LNCAP (cell line): ENCODE data around the gene ARHGAP12.

ENCODE experiments used
- TF ChIP-seq, protein P1 (sequence below): fragments of 450-650 bp; IDR thresholded peaks from 2 replicates; pipeline ENCODE4 v1.5.1; 2017; ENCODE audit warnings: mild to moderate bottlenecking

Gene ARHGAP12

DNA sequence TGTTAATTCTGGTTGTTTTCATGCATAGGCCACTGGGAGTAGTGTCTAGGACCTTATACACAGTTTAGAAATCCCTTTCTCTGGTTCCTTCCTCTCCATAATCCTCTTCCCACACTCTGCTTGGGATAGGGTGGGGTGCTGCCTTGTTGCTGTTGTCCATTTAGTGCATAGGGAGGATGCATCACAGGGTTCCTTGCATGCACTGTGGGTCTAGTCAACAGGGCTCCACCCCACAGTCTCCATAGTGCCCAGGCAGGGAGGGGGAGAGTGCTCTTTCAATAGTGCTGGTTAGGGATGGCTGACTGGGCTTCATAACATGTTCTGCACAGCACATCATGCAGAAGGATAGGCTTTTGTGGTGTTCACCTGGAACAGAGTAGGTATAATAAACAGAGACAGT is 81.1 kb downstream of the ARHGAP12 start:
- TF ChIP-seq, protein P1, sequence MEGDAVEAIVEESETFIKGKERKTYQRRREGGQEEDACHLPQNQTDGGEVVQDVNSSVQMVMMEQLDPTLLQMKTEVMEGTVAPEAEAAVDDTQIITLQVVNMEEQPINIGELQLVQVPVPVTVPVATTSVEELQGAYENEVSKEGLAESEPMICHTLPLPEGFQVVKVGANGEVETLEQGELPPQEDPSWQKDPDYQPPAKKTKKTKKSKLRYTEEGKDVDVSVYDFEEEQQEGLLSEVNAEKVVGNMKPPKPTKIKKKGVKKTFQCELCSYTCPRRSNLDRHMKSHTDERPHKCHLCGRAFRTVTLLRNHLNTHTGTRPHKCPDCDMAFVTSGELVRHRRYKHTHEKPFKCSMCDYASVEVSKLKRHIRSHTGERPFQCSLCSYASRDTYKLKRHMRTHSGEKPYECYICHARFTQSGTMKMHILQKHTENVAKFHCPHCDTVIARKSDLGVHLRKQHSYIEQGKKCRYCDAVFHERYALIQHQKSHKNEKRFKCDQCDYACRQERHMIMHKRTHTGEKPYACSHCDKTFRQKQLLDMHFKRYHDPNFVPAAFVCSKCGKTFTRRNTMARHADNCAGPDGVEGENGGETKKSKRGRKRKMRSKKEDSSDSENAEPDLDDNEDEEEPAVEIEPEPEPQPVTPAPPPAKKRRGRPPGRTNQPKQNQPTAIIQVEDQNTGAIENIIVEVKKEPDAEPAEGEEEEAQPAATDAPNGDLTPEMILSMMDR: no peak

DNA sequence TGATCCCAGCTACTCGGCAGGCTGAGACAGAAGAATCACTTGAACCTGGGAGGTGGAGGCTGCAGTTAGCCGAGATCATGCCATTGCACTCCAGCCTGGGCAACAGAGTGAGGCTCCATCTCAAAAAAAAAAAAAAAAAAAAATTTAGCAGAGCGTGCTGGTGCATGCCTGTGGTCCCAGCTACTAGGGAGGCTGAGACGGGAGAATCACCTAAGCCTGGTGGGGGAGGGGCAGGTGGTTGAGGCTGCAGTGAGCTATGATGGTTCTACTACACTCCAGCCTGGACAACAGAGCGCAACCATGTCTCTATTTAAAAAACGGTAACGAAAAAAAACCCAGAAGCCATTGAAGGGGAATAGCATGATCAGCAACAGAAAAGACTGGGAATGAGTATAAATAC is 89.9 kb downstream of the ARHGAP12 start:
- TF ChIP-seq, protein P1: no peak

DNA sequence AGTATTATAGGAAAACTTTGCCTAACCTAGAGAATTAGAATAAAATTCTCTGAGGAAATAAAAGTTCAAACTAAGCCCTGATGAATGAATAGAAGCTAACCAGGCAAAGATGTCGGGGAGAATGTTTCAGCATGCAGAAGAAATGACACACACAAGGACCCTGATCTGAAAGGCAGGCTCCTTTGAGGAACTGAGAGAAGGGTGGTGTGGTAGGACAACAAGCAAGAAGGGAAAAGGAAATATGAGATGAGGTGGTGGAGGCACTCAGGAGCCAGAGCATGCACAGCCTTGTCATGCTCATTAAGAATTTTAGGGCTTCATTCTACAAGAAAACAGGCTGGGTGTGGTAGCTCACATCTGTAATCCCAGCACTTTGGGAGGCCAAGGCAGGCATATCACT is 90.6 kb downstream of the ARHGAP12 start:
- TF ChIP-seq, protein P1: no peak

DNA sequence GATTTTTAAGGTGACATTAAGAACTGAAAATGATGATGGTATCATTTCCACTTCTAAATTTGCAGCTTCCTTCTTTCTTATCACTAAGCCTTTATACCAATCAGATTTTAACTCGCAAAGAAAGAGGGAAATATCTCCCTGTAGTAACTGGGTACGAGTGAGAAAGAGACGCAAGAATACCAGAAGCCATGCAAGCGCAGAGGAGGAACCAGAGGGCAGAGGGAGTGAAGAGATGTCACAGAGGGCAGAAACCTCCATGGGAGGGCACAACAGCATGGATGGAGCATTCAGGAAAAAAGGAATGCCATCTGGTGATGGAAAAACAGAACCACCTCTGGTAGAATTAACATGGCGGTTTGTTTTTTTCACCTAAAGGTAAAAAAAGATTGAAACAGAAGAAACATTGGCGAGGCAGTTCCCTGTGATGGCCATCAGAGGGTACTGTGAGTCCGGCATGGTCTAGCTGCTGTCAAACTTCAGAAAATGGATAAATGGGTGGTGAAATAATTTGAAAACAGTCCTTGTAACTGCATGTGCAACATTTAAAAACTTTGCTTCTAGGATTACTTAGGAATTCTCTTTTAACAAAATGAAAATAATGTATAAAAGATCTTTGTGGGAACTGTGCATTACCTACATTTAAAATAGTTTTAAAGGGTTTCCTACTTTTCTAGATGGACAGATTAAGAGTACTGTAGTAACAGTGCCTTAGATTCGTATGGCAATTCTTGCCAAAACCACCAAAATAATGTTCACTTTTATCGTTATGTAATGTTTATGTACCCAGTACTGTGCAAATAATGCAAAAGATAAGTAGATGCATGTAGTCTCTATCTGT is 91.8 kb downstream of the ARHGAP12 start:
- TF ChIP-seq, protein P1: peak; percentile 91

DNA sequence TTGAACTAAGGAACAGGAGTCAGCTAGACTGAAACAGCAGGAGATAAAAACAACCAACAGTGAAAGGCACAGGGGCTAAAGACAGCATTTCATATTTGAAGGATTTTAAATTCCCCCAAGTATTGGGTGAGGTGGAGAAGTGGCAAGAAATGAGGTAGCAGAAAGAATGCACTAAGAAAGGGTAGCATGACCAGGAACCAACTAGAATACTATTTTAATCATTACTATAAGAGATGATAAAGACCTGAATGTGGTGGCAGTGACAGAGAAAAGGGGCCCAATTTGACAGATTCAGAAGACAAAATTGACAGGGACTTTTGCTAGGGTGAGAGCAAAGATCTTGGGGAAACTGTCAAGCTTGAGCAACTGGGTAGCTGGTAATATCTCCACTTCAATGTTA is 94.9 kb downstream of the ARHGAP12 start:
- TF ChIP-seq, protein P1: no peak

DNA sequence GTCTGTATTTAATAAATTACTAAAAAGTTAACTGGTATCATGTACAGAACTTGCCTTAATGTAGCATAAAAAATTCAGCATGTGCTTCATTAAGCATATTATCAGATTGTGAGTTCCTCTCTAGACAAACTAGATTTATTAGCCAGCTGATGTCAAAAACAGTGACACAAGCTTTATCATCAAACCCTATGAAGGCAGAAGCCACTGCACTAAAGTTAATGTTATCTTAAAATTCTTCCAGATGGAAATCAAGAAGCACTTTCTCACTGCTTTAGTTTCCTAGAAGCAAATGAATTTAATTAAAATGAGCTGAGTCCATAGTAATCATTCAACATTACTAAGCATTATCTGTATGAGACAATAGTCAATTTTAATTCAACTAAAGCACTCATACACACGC is 96.4 kb downstream of the ARHGAP12 start:
- TF ChIP-seq, protein P1: no peak

DNA sequence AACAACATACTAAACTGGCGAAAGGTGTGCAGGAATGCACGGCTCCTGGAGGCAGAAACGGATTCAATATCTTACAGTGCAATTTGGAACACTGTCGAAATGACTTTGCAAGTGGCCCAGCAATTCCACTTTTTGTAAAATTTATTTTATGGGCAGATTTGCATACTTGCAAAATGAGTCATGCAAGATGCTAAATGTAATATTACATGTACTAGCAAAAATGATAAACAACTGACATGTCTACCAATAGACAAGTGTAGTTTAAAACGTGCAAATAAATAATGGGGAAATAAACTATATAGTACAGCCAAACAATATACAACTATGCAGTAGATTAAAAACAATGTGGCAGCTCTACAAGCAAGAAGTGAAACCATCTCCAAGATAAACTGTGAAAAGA is 97.7 kb downstream of the ARHGAP12 start:
- TF ChIP-seq, protein P1: no peak

DNA sequence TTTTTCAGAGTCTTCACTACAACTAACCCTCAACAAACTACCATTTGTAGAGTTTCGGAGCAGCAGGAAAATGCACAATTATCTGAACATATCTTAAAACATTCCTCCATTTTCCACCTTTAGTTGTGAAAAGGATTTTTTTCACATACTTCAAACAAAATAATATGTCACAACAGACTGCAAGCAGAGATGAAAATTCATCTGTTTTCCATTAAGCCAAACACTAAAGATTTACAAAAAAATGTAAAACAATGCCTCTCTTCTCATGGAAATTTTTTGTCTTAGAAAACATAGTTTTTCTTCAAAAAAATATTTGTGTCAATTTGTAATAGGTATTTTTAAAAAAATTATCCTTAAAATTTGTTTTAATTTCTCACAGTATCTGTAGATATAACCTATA is 98.9 kb downstream of the ARHGAP12 start:
- TF ChIP-seq, protein P1: no peak
